OCI-LY7 (cell line): Measurements from ENCODE around the gene LONRF2. TPM values are rescaled to one million over a fixed set of nuclear protein-coding genes. Genes with fewer than 3 reads are reported as not detected.

ENCODE experiments used
- BruUV-seq: library from RNA; stranded (reverse); fragments of 400-500 nt; replicated peaks from 2 replicates; lab custom pipeline; 2021; lab: Mats Ljungman, UMichigan
- CTCF ChIA-PET: fragments of 300-600 bp; sonication (Branson Sonifier 250); formaldehyde crosslinking; loops from one replicate; lab custom pipeline; 2022; ENCODE audit warnings: antibody characterized with exemption; ENCODE audit not compliant: unreplicated experiment; lab: Charles Lee
- POLR2A ChIA-PET: fragments of 300-600 bp; sonication (Branson Sonifier 250); formaldehyde crosslinking; loops from one replicate; lab custom pipeline; 2022; ENCODE audit warnings: antibody characterized with exemption; lab: Charles Lee
- DNase-seq: peaks from one replicate; pipeline ENCODE4 v3.0.0-alpha.2; 2015; ENCODE audit warnings: low spot score
- H2AFZ ChIP-seq: fragments of 200-600 bp; sonication (generic), shearing (Covaris generic); 2 replicates; pipeline ENCODE4 v1.6.1; 2014; ENCODE audit warnings: mild to moderate bottlenecking, antibody characterized with exemption, low read length, moderate library complexity
- H3K27ac ChIP-seq: fragments of 200-600 bp; sonication (generic); 2 replicates; pipeline ENCODE4 v1.5.1; 2014; ENCODE audit warnings: mixed run types, low read depth, mild to moderate bottlenecking, moderate library complexity, low read length, inconsistent platforms; ENCODE audit not compliant: poor library complexity, severe bottlenecking
- H3K36me3 ChIP-seq: fragments of 200-600 bp; sonication (generic); 2 replicates; pipeline ENCODE4 v1.6.1; 2014; ENCODE audit warnings: mild to moderate bottlenecking, antibody characterized with exemption, low read length, moderate library complexity, mixed read lengths; ENCODE audit not compliant: insufficient read depth
- H3K4me1 ChIP-seq: fragments of 200-600 bp; sonication (generic); 2 replicates; pipeline ENCODE4 v1.5.1; 2014; ENCODE audit warnings: mild to moderate bottlenecking, low read length; ENCODE audit not compliant: insufficient read depth, poor library complexity, severe bottlenecking
- H3K4me2 ChIP-seq: fragments of 200-600 bp; sonication (generic); 2 replicates; pipeline ENCODE4 v1.6.1; 2014; ENCODE audit warnings: mild to moderate bottlenecking, low read length
- H3K4me3 ChIP-seq: fragments of 200-600 bp; sonication (generic); 2 replicates; pipeline ENCODE4 v1.5.1; 2014; ENCODE audit warnings: mild to moderate bottlenecking, low read depth, low read length; ENCODE audit not compliant: poor library complexity, severe bottlenecking
- H3K79me2 ChIP-seq: fragments of 200-600 bp; sonication (generic); 2 replicates; pipeline ENCODE4 v1.6.1; 2016; ENCODE audit warnings: low read depth, mild to moderate bottlenecking, low read length, moderate library complexity, mixed read lengths; ENCODE audit not compliant: insufficient read depth
- H3K9me2 ChIP-seq: fragments of 200-600 bp; sonication (generic); 2 replicates; pipeline ENCODE4 v1.6.1; 2016; ENCODE audit warnings: mild to moderate bottlenecking, low read length, mixed read lengths; ENCODE audit not compliant: insufficient read depth
- H3K9me3 ChIP-seq: fragments of 200-600 bp; sonication (generic); 2 replicates; pipeline ENCODE4 v1.6.1; 2014; ENCODE audit warnings: mild to moderate bottlenecking, mixed run types, low read length, mixed read lengths
- H4K20me1 ChIP-seq: fragments of 200-600 bp; sonication (generic); 2 replicates; pipeline ENCODE4 v1.6.1; 2014; ENCODE audit warnings: mild to moderate bottlenecking, antibody characterized with exemption, low read length, moderate library complexity, mixed read lengths; ENCODE audit not compliant: insufficient read depth
- EZH2phosphoT487 ChIP-seq: fragments of 200-600 bp; sonication (generic); IDR thresholded peaks from 2 replicates; pipeline ENCODE4 v1.6.1; 2018; ENCODE audit warnings: low read depth, borderline replicate concordance, mild to moderate bottlenecking, mixed run types, antibody characterized with exemption, low read length, moderate library complexity, mixed read lengths
- intact Hi-C: fragments of 100-400 bp; cut with micrococcal nuclease; formaldehyde crosslinking; loops from one replicate; pipeline ENCODE4 v1.10.0; 2022; ENCODE audit not compliant: unreplicated experiment
- total RNA-seq, 2 experiments: library from RNA; depleted of rRNA in 1 of 2; stranded (reverse); fragments of >200 nt in 1 of 2; shearing (Covaris generic) in 1 of 2; gene quantifications; 2 replicates each; pipeline ENCODE4 v1.2.3, GENCODE V29; 2014 to 2022
- TF ChIP-seq, protein P1 (sequence below): fragments of 200-600 bp; sonication (generic); conservative IDR thresholded peaks from 2 replicates; pipeline ENCODE4 v1.5.1; 2014; ENCODE audit warnings: mild to moderate bottlenecking, antibody characterized with exemption, low read length, moderate library complexity, mixed read lengths

LONRF2 gene
- total RNA-seq, 2 experiments from 2014 or later, result not detected

DNA sequence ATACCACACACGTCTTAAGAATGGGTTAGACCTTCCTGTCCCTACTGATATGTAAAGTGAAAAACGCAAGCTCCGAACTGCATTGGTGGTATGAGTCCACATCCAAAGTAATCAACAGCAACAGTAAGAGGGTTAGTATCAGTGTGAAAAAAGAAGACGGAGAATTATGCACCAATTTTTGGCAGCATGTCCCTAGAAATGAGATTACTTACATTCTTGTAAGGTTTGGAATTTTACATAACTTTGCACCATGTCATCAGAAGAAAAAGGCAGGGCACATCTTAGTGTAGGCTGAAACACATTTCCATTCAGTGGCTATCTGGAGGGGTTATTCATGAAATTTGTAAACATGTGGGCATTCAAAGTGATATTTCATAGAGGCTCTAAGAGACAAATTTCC lies 88.2 kb downstream of the LONRF2 start:
- H3K4me2 ChIP-seq, result peak overlapping the region; percentile 53; the same call in 1 of the 2 replicates
- TF ChIP-seq, protein P1, sequence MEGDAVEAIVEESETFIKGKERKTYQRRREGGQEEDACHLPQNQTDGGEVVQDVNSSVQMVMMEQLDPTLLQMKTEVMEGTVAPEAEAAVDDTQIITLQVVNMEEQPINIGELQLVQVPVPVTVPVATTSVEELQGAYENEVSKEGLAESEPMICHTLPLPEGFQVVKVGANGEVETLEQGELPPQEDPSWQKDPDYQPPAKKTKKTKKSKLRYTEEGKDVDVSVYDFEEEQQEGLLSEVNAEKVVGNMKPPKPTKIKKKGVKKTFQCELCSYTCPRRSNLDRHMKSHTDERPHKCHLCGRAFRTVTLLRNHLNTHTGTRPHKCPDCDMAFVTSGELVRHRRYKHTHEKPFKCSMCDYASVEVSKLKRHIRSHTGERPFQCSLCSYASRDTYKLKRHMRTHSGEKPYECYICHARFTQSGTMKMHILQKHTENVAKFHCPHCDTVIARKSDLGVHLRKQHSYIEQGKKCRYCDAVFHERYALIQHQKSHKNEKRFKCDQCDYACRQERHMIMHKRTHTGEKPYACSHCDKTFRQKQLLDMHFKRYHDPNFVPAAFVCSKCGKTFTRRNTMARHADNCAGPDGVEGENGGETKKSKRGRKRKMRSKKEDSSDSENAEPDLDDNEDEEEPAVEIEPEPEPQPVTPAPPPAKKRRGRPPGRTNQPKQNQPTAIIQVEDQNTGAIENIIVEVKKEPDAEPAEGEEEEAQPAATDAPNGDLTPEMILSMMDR, result no peak
- no peak for TF ChIP-seq EZH2phosphoT487
- POLR2A ChIA-PET, result interaction anchor here (0.6 to 4.4 kb wide), 6 partner anchors 11 to 376 kb away, joined by 3 to 29 read pairs (median 6); partner anchors contain the start of gene AFF3
- no peak overlapping the region for H3K27ac ChIP-seq
- no peaks in the 10 kb centered on the region for H4K20me1 ChIP-seq
- H3K9me3 ChIP-seq, result no peaks in the 10 kb centered on the region
- H3K79me2 ChIP-seq, result no peaks in the 10 kb centered on the region
- no peak for DNase-seq
- peak overlapping the region; percentile 51; the same call in 1 of the 2 replicates for H2AFZ ChIP-seq
- BruUV-seq, result no TSS peak
- no peaks in the 10 kb centered on the region for H3K9me2 ChIP-seq
- no peaks in the 10 kb centered on the region for H3K36me3 ChIP-seq
- peaks cover 33% of the 10 kb centered on the region for H3K4me1 ChIP-seq
- no peak overlapping the region for H3K4me3 ChIP-seq
- intact Hi-C loops, result no loop called here
- CTCF ChIA-PET, result interaction anchor here (1.4 kb wide), 1 partner anchor 12 kb away, joined by 10 read pairs; no protein-coding TSS in a partner anchor

DNA sequence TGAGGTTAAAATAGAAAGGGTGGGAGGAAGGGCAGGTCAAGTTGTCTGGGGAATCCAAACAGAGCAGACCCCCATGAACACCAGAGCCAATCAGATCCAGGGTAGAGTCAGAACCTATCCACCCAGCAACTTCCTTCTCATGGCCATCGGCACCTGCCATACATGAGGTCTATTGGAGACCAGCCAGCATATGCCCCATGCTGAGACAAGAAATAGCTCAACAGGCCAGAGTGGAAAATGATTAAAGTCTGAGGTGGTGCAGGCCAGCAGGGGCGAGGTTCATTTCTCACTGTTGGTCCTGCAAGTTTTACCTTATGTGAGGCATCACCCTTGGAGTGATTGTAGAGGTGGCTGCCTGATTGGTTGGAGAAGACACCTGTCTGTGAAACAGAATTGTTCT lies 89.2 kb downstream of the LONRF2 start:
- no peak overlapping the region for H3K4me3 ChIP-seq
- H2AFZ ChIP-seq, result no peak overlapping the region
- BruUV-seq, result no TSS peak
- no peak overlapping the region for H3K4me2 ChIP-seq
- TF ChIP-seq EZH2phosphoT487, result no peak
- TF ChIP-seq, protein P1, result no peak
- DNase-seq, result no peak
- H3K36me3 ChIP-seq, result no peaks in the 10 kb centered on the region
- no peaks in the 10 kb centered on the region for H3K9me2 ChIP-seq
- no peak overlapping the region for H3K27ac ChIP-seq
- H4K20me1 ChIP-seq, result no peaks in the 10 kb centered on the region
- H3K4me1 ChIP-seq, result peaks cover 33% of the 10 kb centered on the region
- ChIA-PET CTCF (no interaction called here), POLR2A (interaction anchor here (0.6 to 1.6 kb wide), 6 partner anchors 11 to 375 kb away, joined by 3 to 7 read pairs (median 3); no protein-coding TSS in a partner anchor)
- no peaks in the 10 kb centered on the region for H3K79me2 ChIP-seq
- H3K9me3 ChIP-seq, result no peaks in the 10 kb centered on the region
- intact Hi-C loops, result no loop called here

DNA sequence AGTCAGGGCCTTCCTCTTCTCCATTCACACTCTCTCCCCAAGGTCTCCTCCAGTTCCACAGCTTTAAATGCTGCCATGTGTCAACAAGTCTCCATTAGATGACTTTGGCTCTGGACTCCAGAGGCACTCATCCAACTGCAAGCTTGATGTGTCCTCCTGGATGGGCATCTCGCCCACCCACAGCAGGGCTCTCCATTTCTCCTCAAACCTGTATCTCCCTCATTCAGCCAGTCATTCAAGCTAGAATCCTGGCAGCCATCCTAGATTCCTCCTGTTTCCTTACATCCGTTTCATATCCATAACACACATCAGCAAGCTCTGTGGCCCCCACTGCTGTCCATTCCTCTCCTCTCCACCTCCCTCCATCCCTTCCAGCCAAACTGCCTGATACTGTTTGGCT lies 91.5 kb downstream of the LONRF2 start:
- POLR2A ChIA-PET, result interaction anchor here (0.7 kb wide), 1 partner anchor 28 kb away, joined by 4 read pairs; no protein-coding TSS in a partner anchor
- CTCF ChIA-PET, result no interaction called here
- H3K36me3 ChIP-seq, result no peaks in the 10 kb centered on the region
- BruUV-seq, result no TSS peak
- H3K4me3 ChIP-seq, result no peak overlapping the region
- DNase-seq, result no peak
- no peak overlapping the region for H3K27ac ChIP-seq
- H4K20me1 ChIP-seq, result no peaks in the 10 kb centered on the region
- no peak overlapping the region for H3K4me2 ChIP-seq
- no peak for TF ChIP-seq EZH2phosphoT487
- TF ChIP-seq, protein P1, result no peak
- intact Hi-C loops, result no loop called here
- peaks cover 17% of the 10 kb centered on the region for H3K4me1 ChIP-seq
- no peaks in the 10 kb centered on the region for H3K9me2 ChIP-seq
- H2AFZ ChIP-seq, result no peak overlapping the region
- no peaks in the 10 kb centered on the region for H3K9me3 ChIP-seq
- no peaks in the 10 kb centered on the region for H3K79me2 ChIP-seq
